ENCODE results near the gene FAM210A.

FAM210A gene

GRCh38 chr18:13620818-13621445 lies 105.4 kb downstream of the FAM210A start:
- TF ChIP-seq CTCF (IDR thresholded peaks at IDR 0.05; ENCODE audit: low read length): no peak
- TF ChIP-seq EZH2 (IDR thresholded peaks at IDR 0.05; ENCODE audit: borderline replicate concordance, low read length): no peak
- H3K36me3 ChIP-seq (ENCODE audit: insufficient read depth, low read length): peaks cover 61% of the 10 kb centered on the region
- H2AFZ ChIP-seq (ENCODE audit: low read length): no peak overlapping the region
- peaks cover 78% of the 10 kb centered on the region for H3K4me1 ChIP-seq (ENCODE audit: insufficient read depth, low read length, severe bottlenecking)
- peak overlapping the region; percentile 64 for H3K27ac ChIP-seq (ENCODE audit: low read depth, low read length, poor library complexity, severe bottlenecking)
- no peak overlapping the region for H3K4me2 ChIP-seq (ENCODE audit: low read length)
- peaks cover 2% of the 10 kb centered on the region; the same call in 1 of the 2 replicates for H3F3A ChIP-seq (ENCODE audit: insufficient read depth, low read length)
- no peak overlapping the region for H3K4me3 ChIP-seq (ENCODE audit: low read depth, low read length, poor library complexity, severe bottlenecking)
- H3K27me3 ChIP-seq (ENCODE audit: insufficient read depth, low read length): no peaks in the 10 kb centered on the region
- H3K79me2 ChIP-seq (ENCODE audit: insufficient read depth, low read length): peaks cover 28% of the 10 kb centered on the region
- no peaks in the 10 kb centered on the region for H4K20me1 ChIP-seq (ENCODE audit: insufficient read depth, low read length)
- no peaks in the 10 kb centered on the region for H3K9me2 ChIP-seq (ENCODE audit: low read depth, low read length)
- H3K9ac ChIP-seq (ENCODE audit: low read length): no peak overlapping the region; the same call in 1 of the 2 replicates
- H3K9me3 ChIP-seq (ENCODE audit: low read length): no peaks in the 10 kb centered on the region

- Histone ChIP-seq H3K36me3 (ENCODE audit: insufficient read depth, low read length) (peaks cover 66% of the 10 kb centered on the region), H3K4me3 (ENCODE audit: low read depth, low read length, poor library complexity, severe bottlenecking) (no peak overlapping the region), H4K20me1 (ENCODE audit: insufficient read depth, low read length) (no peaks in the 10 kb centered on the region), H3K79me2 (ENCODE audit: insufficient read depth, low read length) (peaks cover 33% of the 10 kb centered on the region), H3K4me1 (ENCODE audit: insufficient read depth, low read length, severe bottlenecking) (peaks cover 81% of the 10 kb centered on the region), H3K9ac (ENCODE audit: low read length) (peak overlapping the region; percentile 15; the same call in 1 of the 2 replicates), H3F3A (ENCODE audit: insufficient read depth, low read length) (peaks cover 5% of the 10 kb centered on the region; the same call in 1 of the 2 replicates), H3K4me2 (ENCODE audit: low read length) (peak overlapping the region; percentile 37; the same call in 1 of the 2 replicates), H3K27me3 (ENCODE audit: insufficient read depth, low read length) (no peaks in the 10 kb centered on the region), H2AFZ (ENCODE audit: low read length) (no peak overlapping the region), H3K9me2 (ENCODE audit: low read depth, low read length) (no peaks in the 10 kb centered on the region), H3K27ac (ENCODE audit: low read depth, low read length, poor library complexity, severe bottlenecking) (peak overlapping the region; percentile 64), H3K9me3 (ENCODE audit: low read length) (no peaks in the 10 kb centered on the region)
- no peak for TF ChIP-seq CTCF (IDR thresholded peaks at IDR 0.05; ENCODE audit: low read length)
- no peak for TF ChIP-seq EZH2 (IDR thresholded peaks at IDR 0.05; ENCODE audit: borderline replicate concordance, low read length)
These were observed 106.1 kb downstream of the FAM210A start for GRCh38 chr18:13620206-13620672.

DNA sequence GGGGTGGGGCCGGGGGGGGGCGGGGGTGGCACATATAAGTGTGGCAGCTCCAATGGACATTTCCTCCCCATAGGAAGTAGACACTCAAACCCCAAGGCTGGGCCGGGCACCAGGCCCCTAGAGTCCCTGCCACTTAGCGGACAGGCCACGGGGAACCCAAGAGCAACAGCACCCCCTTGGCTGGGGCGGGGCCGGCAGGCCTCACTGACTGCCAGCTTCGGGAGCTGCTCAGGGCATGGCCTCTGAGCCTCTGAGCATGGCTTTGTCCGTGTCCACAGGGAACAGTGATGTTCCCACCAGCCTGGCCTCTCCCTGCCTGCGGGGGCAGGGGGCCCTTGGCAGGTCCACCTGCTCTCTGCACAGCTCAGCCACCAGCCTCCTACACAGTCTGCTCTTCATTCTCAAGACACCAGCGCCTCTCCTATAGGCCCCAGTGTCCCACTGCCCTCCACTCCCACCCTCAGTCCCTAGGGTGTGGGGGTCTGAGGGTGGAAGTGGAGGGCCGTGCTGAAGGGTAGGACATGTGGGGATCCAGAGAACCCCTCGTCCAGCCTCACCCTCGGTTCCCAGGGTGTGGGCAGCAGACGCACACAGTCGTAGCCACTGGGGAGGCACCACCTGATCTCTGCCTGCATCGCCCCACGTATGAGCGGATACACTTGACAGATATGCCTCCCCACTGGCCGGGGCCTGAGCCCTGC lies 106.7 kb downstream of the FAM210A start:
- Histone ChIP-seq H3F3A (ENCODE audit: insufficient read depth, low read length) (peaks cover 5% of the 10 kb centered on the region; the same call in 1 of the 2 replicates), H3K27ac (ENCODE audit: low read depth, low read length, poor library complexity, severe bottlenecking) (peak overlapping the region; percentile 64), H3K9ac (ENCODE audit: low read length) (peak overlapping the region; percentile 15; the same call in 1 of the 2 replicates), H3K4me3 (ENCODE audit: low read depth, low read length, poor library complexity, severe bottlenecking) (no peak overlapping the region), H3K4me2 (ENCODE audit: low read length) (peak overlapping the region; percentile 37; the same call in 1 of the 2 replicates), H3K79me2 (ENCODE audit: insufficient read depth, low read length) (peaks cover 39% of the 10 kb centered on the region), H3K36me3 (ENCODE audit: insufficient read depth, low read length) (peaks cover 63% of the 10 kb centered on the region), H3K9me3 (ENCODE audit: low read length) (no peaks in the 10 kb centered on the region), H3K4me1 (ENCODE audit: insufficient read depth, low read length, severe bottlenecking) (peaks cover 81% of the 10 kb centered on the region), H3K27me3 (ENCODE audit: insufficient read depth, low read length) (no peaks in the 10 kb centered on the region), H4K20me1 (ENCODE audit: insufficient read depth, low read length) (no peaks in the 10 kb centered on the region), H2AFZ (ENCODE audit: low read length) (no peak overlapping the region), H3K9me2 (ENCODE audit: low read depth, low read length) (no peaks in the 10 kb centered on the region)
- no peak for TF ChIP-seq CTCF (IDR thresholded peaks at IDR 0.05; ENCODE audit: low read length)

All from OCI-LY1 (cell line).